Measurements from ENCODE around the gene DTX1.

The DTX1 gene

GRCh38 chr12:113142173-113142885 is 85.8 kb downstream of the DTX1 start:
- DNase-seq: peak in 1 of 2 experiments; percentile 24

DNA sequence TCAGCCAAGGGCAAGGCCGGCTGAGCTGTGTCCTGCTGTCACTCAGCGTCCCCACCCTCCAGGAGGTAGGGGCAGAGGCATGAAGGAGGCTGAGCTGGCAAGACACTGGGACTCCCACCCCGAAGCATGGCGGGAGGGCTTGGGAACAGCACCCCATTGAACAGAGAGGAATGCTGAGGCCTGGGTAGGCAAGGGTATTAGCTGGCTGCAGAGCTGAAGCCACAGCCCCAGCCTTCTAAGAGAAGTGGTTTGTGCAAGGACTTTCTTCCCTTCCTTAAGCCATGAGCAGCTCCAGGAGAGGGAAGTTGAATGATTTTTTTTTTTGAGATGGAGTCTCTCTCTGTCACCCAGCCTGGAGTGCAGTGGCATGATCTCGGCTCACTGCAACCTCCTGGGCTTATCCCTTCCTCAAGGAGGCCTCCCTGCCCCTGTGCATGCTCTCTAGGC is 86.4 kb downstream of the DTX1 start:
- DNase-seq: no peak

GRCh38 chr12:113143959-113144358 is 87.4 kb downstream of the DTX1 start:
- DNase-seq: no peak

GRCh38 chr12:113144806-113145205 is 88.3 kb downstream of the DTX1 start:
- DNase-seq: no peak

DNA sequence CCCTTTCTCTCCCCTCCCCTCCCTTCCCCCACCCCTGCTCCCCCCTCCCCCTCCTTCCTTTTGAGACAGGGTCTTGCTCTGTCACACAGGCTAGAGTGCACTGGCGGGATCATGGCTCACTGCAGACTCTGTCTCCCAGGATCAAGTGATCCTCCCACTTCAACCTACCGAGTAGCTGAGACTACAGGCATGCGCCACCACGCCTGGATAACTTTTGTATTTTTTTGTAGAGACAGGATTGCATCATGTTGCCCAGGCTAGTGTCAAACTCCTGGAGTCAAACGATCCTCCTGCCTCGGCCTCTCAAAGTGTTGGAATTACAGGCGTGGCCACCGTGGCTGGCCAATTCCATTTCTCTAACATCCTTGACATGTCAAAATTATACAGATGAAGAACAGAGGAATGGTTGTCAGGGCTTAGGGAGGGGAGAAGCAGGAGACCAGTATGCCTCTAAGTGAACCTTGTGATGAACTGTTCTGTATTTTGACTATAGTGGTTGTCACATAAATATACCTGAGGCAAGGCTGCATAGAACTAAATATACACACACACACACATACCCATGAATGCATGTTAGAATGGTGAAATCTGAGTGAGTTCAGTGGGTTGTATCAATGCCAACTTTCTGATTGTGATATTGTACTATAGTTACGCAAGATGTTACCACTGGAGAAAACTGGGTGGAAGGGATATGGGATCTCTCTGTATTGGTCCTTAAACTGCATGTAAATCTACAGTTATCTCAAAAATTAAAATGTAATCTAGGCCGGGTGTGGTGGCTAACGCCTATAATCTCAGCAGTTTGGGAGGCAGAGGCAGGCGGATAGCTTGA is 89.4 kb downstream of the DTX1 start:
- no peak for DNase-seq

DNA sequence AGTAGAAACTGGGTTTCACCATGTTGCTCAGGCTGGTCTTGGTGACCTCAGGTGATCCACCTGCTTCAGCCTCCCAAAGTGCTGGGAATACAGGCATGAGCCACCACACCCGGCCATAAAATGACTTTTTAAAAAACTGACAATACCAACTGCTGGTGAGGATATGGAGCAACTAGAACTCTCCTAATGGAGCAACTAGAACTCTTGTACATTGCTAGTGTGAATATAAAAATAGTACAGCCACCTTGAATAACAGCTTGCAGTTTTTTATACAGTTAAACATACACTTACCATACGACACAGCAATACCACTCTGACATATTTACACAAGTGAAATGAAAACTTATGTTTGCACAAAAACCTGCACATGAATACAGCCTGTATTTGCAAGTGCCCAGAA is 90.5 kb downstream of the DTX1 start:
- DNase-seq: no peak
